HCT116 (cell line): ENCODE data around the gene FAM50B. TPM values are rescaled to one million over a fixed set of nuclear protein-coding genes. Genes with fewer than 3 reads are reported as not detected.

Experiments used
- ATAC-seq: fragments of 200-7000 bp; cut with Tn5 transposase; 2 replicates; pipeline ENCODE4 v1.9.1; 2020; ENCODE audit warnings: mild to moderate bottlenecking, moderate library complexity
- BruUV-seq: library from RNA; stranded (reverse); fragments of 400-500 nt; replicated peaks from 2 replicates; lab custom pipeline; 2021; lab: Mats Ljungman, UMichigan
- CTCF ChIA-PET: fragments of 300-600 bp; sonication (Branson Sonifier 250); formaldehyde crosslinking; loops from one replicate; lab custom pipeline; 2021; ENCODE audit warnings: antibody characterized with exemption; lab: Charles Lee
- POLR2A ChIA-PET: fragments of 300-600, 350-600 bp; sonication (Branson Sonifier 250); formaldehyde crosslinking; loops from one replicate; lab custom pipeline; 2021; ENCODE audit warnings: antibody characterized with exemption; lab: Charles Lee
- RAD21 ChIA-PET, 2 experiments: fragments of 300-600 bp; sonication (Branson Sonifier 250); formaldehyde crosslinking; loops; one replicate each; lab custom pipeline; 2023; ENCODE audit warnings: low total read pairs in 2 of 2; ENCODE audit not compliant: uncharacterized antibody in 2 of 2, unreplicated experiment in 2 of 2, low non-redundant PET in 1 of 2; lab: Charles Lee
- DNase-seq: peaks from one replicate; pipeline ENCODE4 v3.0.0-alpha.2; 2010; ENCODE audit warnings: low read depth, low spot score
- H2AFZ ChIP-seq: fragments of 200-600 bp; shearing (Covaris generic), sonication (generic); 2 replicates; pipeline ENCODE4 v1.6.1; 2017; ENCODE audit warnings: low read depth, mixed run types, mixed read lengths, antibody characterized with exemption, low read length; ENCODE audit not compliant: poor library complexity, severe bottlenecking
- H3K27ac ChIP-seq: 2 replicates; pipeline ENCODE4 v1.5.1; 2012; ENCODE audit warnings: low read depth, low read length
- H3K27me3 ChIP-seq: fragments of 200-600 bp; sonication (generic); 2 replicates; pipeline ENCODE4 v1.6.1; 2016; ENCODE audit warnings: mixed run types, low read length, mixed read lengths; ENCODE audit not compliant: insufficient read depth
- H3K36me3 ChIP-seq, 2 experiments: fragments of 200-500 bp in 1 of 2; fragments of 200-600 bp in 1 of 2; sonication (Bioruptor generic) in 1 of 2; sonication (generic) in 1 of 2; 2 replicates each; pipeline versions ENCODE4 v1.5.1 to v1.6.1; 2014 to 2016; ENCODE audit warnings: low read length in 2 of 2, inconsistent platforms in 1 of 2, mixed read lengths in 1 of 2, mixed run types in 1 of 2; ENCODE audit not compliant: insufficient read depth in 2 of 2, control insufficient read depth in 1 of 2
- H3K4me1 ChIP-seq, 2 experiments: fragments of 200-600 bp in 1 of 2; sonication (generic) in 1 of 2; 2 replicates each; pipeline versions ENCODE4 v1.5.1 to v1.6.1; 2012 to 2017; ENCODE audit warnings: low read length in 2 of 2, inconsistent platforms in 1 of 2, mild to moderate bottlenecking in 1 of 2, mixed read lengths in 1 of 2, mixed run types in 1 of 2, moderate library complexity in 1 of 2; ENCODE audit not compliant: insufficient read depth in 2 of 2, control insufficient read depth in 1 of 2
- H3K4me2 ChIP-seq: fragments of 200-600 bp; sonication (generic); 2 replicates; pipeline ENCODE4 v1.6.1; 2017; ENCODE audit warnings: mixed run types, low read length, mixed read lengths
- H3K4me3 ChIP-seq, 2 experiments: fragments of 200-600 bp in 1 of 2; sonication (generic) in 1 of 2; replicated peaks in 1 of 2; 2 replicates each; pipeline ENCODE4 v1.5.1; 2011 to 2016; ENCODE audit warnings: low read length in 2 of 2, control low read depth in 1 of 2, low read depth in 1 of 2, mild to moderate bottlenecking in 1 of 2, mixed read lengths in 1 of 2, mixed run types in 1 of 2
- H3K79me2 ChIP-seq: fragments of 200-600 bp; sonication (generic); 2 replicates; pipeline ENCODE4 v1.6.1; 2017; ENCODE audit warnings: mild to moderate bottlenecking, mixed run types, low read length, moderate library complexity, mixed read lengths; ENCODE audit not compliant: insufficient read depth
- H3K9ac ChIP-seq: fragments of 200-600 bp; sonication (generic); 2 replicates; pipeline ENCODE4 v1.6.1; 2016; ENCODE audit warnings: low read length, mixed read lengths
- H3K9me2 ChIP-seq: fragments of 200-600 bp; sonication (generic), shearing (Covaris generic); 2 replicates; pipeline ENCODE4 v1.6.1; 2017; ENCODE audit warnings: mixed run types, mild to moderate bottlenecking, moderate library complexity; ENCODE audit not compliant: insufficient read depth
- H3K9me3 ChIP-seq, 2 experiments: fragments of 200-500 bp in 1 of 2; fragments of 200-600 bp in 1 of 2; sonication (Bioruptor generic) in 1 of 2; sonication (generic) in 1 of 2; 2 replicates each; pipeline ENCODE4 v1.6.1; 2014 to 2017; ENCODE audit warnings: low read length in 2 of 2, mixed read lengths in 2 of 2, inconsistent platforms in 1 of 2, low read depth in 1 of 2, mild to moderate bottlenecking in 1 of 2, mixed run types in 1 of 2, moderate library complexity in 1 of 2; ENCODE audit not compliant: control insufficient read depth in 1 of 2, insufficient read depth in 1 of 2
- H4K20me1 ChIP-seq: fragments of 200-600 bp; sonication (generic), shearing (Covaris generic); 2 replicates; pipeline ENCODE4 v1.6.1; 2017; ENCODE audit warnings: mixed run types, mild to moderate bottlenecking, moderate library complexity; ENCODE audit not compliant: insufficient read depth
- ATF3 ChIP-seq: IDR thresholded peaks from 2 replicates; pipeline ENCODE4 v1.6.1; 2012
- CBX3 ChIP-seq: IDR thresholded peaks from 2 replicates; pipeline ENCODE4 v1.6.1; 2012; ENCODE audit warnings: low read depth
- CEBPB ChIP-seq: IDR thresholded peaks from 2 replicates; pipeline ENCODE4 v1.6.1; 2012; ENCODE audit warnings: low read depth
- CTCF ChIP-seq, 3 experiments: fragments of 200-600 bp in 1 of 3; sonication (generic) in 1 of 3; IDR thresholded peaks in 2 of 3; conservative IDR thresholded peaks in 1 of 3; 2 replicates each; pipeline ENCODE4 v1.5.1; 2012 to 2017; ENCODE audit warnings: low read depth in 2 of 3, low read length in 2 of 3, antibody characterized with exemption in 1 of 3, borderline replicate concordance in 1 of 3, control low read depth in 1 of 3, mild to moderate bottlenecking in 1 of 3, mixed read lengths in 1 of 3, mixed run types in 1 of 3, moderate library complexity in 1 of 3; ENCODE audit not compliant: insufficient read depth in 1 of 3
- EZH2 ChIP-seq: fragments of 200-600 bp; sonication (generic); IDR thresholded peaks from 2 replicates; pipeline ENCODE4 v1.6.1; 2017; ENCODE audit warnings: antibody characterized with exemption, mixed run types
- EZH2phosphoT487 ChIP-seq: fragments of 200-600 bp; IDR thresholded peaks from 2 replicates; pipeline ENCODE4 v1.6.1; 2018; ENCODE audit warnings: antibody characterized with exemption, borderline replicate concordance
- FOSL1 ChIP-seq: IDR thresholded peaks from 2 replicates; pipeline ENCODE4 v1.6.1; 2012; ENCODE audit warnings: low read depth
- MAX ChIP-seq: IDR thresholded peaks from 2 replicates; pipeline ENCODE4 v1.6.1; 2012
- POLR2A ChIP-seq: IDR thresholded peaks from 2 replicates; pipeline ENCODE4 v1.7.0; 2011; ENCODE audit warnings: borderline replicate concordance; ENCODE audit not compliant: insufficient read depth, insufficient read length; ENCODE audit errors: extremely low read depth
- POLR2AphosphoS5 ChIP-seq: IDR thresholded peaks from 2 replicates; pipeline ENCODE4 v1.6.1; 2011; ENCODE audit warnings: mild to moderate bottlenecking, low read depth, low read length, moderate library complexity
- RAD21 ChIP-seq: IDR thresholded peaks from 2 replicates; pipeline ENCODE4 v1.6.1; 2012; ENCODE audit warnings: low read depth, mild to moderate bottlenecking
- REST ChIP-seq: IDR thresholded peaks from 2 replicates; pipeline ENCODE4 v1.6.1; 2012; ENCODE audit warnings: low read depth
- SIN3A ChIP-seq: IDR thresholded peaks from 2 replicates; pipeline ENCODE4 v1.6.1; 2012; ENCODE audit warnings: low read depth
- SP1 ChIP-seq: IDR thresholded peaks from 2 replicates; pipeline ENCODE4 v1.6.1; 2012; ENCODE audit warnings: low read depth
- SRF ChIP-seq: IDR thresholded peaks from 2 replicates; pipeline ENCODE4 v1.6.1; 2012; ENCODE audit warnings: low read depth
- TCF7L2 ChIP-seq: IDR thresholded peaks from 2 replicates; pipeline ENCODE4 v1.7.0; 2011; ENCODE audit warnings: borderline replicate concordance, inconsistent platforms; ENCODE audit not compliant: insufficient read depth, insufficient read length; ENCODE audit errors: extremely low read depth
- YY1 ChIP-seq: IDR thresholded peaks from 2 replicates; pipeline ENCODE4 v1.6.1; 2011; ENCODE audit warnings: low read length, low read depth, moderate library complexity, mild to moderate bottlenecking; ENCODE audit not compliant: insufficient replicate concordance; ENCODE audit errors: extremely low read depth
- ZBTB33 ChIP-seq: IDR thresholded peaks from 2 replicates; pipeline ENCODE4 v1.6.1; 2011; ENCODE audit warnings: mild to moderate bottlenecking, low read length, moderate library complexity; ENCODE audit not compliant: insufficient replicate concordance; ENCODE audit errors: extremely low read depth
- ZFX ChIP-seq: fragments of 450-650 bp; IDR thresholded peaks from 2 replicates; pipeline ENCODE4 v1.6.1; 2017
- ZNF274 ChIP-seq: fragments of 200-500 bp; sonication (Bioruptor generic); IDR thresholded peaks from 2 replicates; pipeline ENCODE4 v1.6.1; 2014; ENCODE audit warnings: mild to moderate bottlenecking, low read depth, low read length, inconsistent platforms
- intact Hi-C: fragments of 100-400 bp; cut with micrococcal nuclease; formaldehyde crosslinking; loops from 2 replicates; pipeline ENCODE4 v1.10.0; 2022
- total RNA-seq: library from RNA; stranded (reverse); gene quantifications from one replicate; pipeline ENCODE4 v1.2.1, GENCODE V29; 2021; ENCODE audit not compliant: unreplicated experiment

FAM50B gene
- total RNA-seq, 1 experiment from 2014 or later: 0.86 TPM

- ChIA-PET POLR2A (no interaction called here), RAD21 (no interaction called here), CTCF (no interaction called here)
- no peak overlapping the region for H3K4me2 ChIP-seq
- no peaks in the 10 kb centered on the region; the same call in 1 of the 2 replicates for H3K9me2 ChIP-seq
- intact Hi-C loops: no loop called here
- no TSS peak for BruUV-seq
- no peak for DNase-seq
- no peak for ATAC-seq
- H3K79me2 ChIP-seq: no peaks in the 10 kb centered on the region
- no peaks in the 10 kb centered on the region for H3K4me1 ChIP-seq
- no peak overlapping the region for H3K9ac ChIP-seq
- H3K9me3 ChIP-seq: no peaks in the 10 kb centered on the region
- no peak overlapping the region for H3K4me3 ChIP-seq
- no peaks in the 10 kb centered on the region for H3K36me3 ChIP-seq
- TF ChIP-seq SRF (no peak), FOSL1 (no peak), RAD21 (no peak), ZFX (no peak), ZNF274 (no peak), ZBTB33 (no peak), TCF7L2 (no peak), EZH2 (no peak), POLR2AphosphoS5 (no peak), CEBPB (no peak), CBX3 (no peak), CTCF (IDR thresholded peaks at IDR 0.05 in 2 of 3, conservative IDR thresholded peaks at IDR 0.05 in 1 of 3; ENCODE audit: borderline replicate concordance in 1 of 3, insufficient read depth in 1 of 3, low read depth in 2 of 3, low read length in 2 of 3) (no peak), ATF3 (no peak), SIN3A (no peak), POLR2A (no peak), REST (no peak), MAX (no peak), EZH2phosphoT487 (no peak), SP1 (no peak), YY1 (no peak)
- H2AFZ ChIP-seq: no peak overlapping the region
- no peaks in the 10 kb centered on the region for H4K20me1 ChIP-seq
- no peaks in the 10 kb centered on the region for H3K27me3 ChIP-seq
- no peak overlapping the region for H3K27ac ChIP-seq
These were observed 19.4 kb downstream of the FAM50B start for GRCh38 chr6:3868544-3868943.
